ENCODE measurements around the gene TMEM229B.
A peak's percentile ranks its signal among the peaks of the same experiment; 100 is the strongest.
"Not testable (repeated sequence)": the region's sequence is repeated elsewhere in the genome, so short reads cannot be mapped to it uniquely, and the experiment has no call there.

TMEM229B gene

DNA sequence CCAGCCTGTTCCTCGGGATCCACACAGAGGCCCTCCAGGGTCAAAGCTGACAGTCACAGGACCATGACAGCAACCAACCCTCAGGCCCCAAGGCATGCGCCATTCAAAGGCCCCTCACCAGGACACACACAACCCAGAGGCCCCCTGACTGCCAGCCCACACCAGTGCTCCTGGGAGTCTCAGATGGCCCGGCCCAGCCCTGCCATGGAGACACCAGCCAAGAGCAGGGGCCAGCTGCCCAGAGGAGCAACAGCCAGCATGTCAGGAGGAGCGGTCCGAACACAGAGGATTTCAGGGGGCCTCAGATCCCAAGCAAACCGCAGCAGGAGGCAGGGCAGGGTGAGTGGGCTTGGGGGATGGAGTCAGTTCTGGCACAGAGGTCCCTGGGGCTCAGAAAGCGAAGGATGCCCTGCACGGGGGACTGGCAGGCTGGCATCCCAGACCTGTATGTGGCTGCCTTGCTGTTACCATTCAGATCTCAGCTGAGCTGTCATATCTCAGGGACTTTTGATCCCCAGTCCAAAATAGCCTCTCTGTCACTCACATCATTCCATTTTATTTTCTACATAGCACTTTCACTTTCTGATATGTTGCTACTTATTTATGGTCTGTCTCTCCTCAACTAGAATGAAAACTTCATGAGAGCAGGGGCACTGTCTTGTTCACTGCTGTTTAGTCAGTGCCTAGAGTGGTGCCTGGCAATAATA, 4.8 kb downstream of the TMEM229B start:
- DNase-seq = no peak

DNA sequence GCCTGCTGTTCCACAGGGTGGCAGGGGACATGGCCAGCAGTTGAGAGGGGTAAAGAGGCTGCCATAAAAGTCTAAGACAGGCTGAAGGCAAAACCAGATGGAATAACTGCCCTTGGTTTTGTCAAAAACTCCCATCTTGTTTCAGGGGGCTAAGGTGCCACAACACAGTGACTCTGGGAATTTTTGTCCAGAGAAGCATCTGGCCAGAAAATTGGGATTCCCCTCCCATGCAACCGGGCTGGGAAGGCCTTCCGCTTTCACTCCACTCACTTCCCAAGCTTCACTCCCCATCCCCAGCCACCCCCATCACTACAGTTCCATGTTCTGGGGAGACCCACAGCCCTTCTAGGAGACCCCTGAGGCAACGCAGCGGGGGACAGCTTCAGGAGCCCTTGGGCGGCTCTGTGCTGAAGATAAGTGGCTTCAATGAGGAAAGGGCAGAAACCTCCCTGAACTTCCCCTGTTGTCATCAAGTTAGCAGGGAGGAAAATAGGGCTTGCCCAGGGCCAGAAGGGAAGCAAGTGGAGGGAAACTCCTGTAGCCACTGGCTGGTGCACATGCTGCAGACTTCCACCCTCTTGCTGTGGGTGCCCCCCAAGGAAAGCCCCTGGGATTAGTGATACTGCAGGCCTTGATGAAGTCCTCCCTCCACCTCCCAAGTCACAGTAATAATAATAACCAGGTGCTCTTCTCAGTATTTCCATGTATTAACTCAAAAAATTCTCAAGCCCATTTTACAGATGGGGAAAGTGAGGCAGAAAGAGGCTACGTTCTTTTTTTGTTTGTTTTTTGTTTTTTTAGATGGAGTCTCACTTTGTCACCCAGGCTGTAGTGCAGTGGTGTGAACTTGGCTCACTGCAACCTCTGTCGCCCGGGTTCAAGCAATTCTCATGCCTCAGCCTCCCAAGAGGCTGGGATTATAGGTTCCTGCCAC, 6.0 kb downstream of the TMEM229B start:
- DNase-seq = no peak

DNA sequence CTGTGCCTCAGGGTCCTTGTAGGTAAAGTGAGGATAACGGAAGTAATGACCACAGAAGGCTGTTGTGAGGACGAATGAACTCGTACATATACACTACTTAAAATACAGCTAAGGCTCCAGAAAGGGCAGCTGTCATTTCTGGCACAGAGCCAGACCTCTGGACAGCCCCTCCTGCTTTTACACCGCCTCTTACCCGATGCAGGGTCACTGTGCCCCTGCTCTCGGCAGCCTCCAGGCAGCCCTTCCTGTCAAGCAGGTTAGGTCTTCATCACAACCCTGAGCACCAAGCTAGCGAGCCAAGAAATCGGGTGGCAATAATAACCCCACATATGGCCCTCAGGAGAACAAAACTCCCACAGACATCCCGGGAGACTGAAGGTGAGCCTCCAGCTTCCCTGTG, 8.5 kb downstream of the TMEM229B start:
- DNase-seq = peak in 1 of 2 experiments; percentile 30

DNA sequence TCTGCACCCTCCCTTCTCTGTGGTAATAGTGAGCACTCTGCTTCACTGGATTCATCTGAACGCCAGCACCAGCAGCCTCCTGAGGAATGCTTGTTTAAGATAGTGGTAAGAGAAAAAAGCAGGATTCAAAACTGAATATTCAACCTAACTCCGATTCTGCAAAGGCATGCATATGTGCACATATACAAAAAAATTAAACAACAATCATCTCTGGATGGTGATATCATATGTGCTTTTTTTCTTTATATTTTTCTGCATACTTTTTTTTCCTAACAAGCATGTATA, 9.8 kb downstream of the TMEM229B start:
- no peak for DNase-seq

DNA sequence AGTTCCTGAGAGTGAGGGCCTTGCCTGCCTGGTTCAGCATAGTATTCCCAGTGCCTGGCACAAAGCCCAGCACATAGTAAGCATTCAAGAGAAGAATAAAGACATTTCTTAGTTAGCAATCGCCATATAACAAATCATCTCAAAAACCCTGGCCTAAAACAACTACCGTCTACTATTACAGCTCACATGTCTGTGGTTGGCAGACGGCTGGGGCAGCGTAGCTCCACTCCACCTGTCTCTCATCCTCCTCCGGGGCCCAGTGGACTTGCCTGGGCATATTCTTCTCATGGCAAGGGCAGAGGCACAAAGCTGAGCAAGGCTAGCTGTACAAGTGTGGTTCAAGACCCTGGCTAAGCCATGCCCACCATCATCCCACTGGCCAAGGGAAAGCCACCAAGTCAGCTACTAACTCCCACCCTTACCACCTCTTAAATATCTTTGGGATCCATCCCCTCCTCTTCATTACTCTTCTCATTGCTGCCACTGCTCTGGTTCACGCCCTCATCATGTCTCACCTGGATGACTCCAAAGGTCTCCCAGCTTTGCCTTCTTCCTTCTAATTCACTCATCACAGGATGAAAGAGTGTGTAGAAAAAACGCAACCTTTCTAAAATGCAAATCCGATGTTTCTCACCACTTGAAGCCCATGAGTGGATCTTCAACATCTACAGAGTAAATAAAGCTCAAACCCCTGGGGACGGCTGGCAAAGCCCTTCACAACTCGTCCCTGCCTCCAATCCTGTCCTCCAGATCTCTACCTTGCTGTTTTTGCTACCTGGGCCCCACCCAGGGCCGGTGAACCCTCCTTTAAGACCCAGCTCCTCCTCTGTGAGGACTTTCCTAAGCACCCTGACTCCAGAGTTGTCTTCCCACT, 10.4 kb downstream of the TMEM229B start:
- no peak for DNase-seq

DNA sequence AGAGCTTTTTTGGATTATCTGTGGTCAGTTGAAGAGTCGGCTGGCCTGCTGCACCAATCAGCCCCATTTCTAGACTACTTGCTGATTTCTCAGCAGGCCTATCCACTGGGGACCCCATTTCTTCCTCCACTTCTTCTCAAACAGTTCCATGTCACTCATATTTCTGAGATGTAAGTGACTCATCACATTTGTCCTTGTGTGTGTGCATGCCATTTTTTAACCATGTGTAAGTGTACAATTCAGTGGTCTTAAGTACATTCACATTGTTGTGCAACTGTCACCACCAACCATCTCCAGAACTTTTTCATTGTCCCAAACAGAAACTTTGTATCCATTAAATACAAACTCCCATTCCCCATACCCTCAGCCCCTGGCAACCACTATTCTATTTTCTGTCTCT, 14.2 kb downstream of the TMEM229B start:
- DNase-seq = no peak

DNA sequence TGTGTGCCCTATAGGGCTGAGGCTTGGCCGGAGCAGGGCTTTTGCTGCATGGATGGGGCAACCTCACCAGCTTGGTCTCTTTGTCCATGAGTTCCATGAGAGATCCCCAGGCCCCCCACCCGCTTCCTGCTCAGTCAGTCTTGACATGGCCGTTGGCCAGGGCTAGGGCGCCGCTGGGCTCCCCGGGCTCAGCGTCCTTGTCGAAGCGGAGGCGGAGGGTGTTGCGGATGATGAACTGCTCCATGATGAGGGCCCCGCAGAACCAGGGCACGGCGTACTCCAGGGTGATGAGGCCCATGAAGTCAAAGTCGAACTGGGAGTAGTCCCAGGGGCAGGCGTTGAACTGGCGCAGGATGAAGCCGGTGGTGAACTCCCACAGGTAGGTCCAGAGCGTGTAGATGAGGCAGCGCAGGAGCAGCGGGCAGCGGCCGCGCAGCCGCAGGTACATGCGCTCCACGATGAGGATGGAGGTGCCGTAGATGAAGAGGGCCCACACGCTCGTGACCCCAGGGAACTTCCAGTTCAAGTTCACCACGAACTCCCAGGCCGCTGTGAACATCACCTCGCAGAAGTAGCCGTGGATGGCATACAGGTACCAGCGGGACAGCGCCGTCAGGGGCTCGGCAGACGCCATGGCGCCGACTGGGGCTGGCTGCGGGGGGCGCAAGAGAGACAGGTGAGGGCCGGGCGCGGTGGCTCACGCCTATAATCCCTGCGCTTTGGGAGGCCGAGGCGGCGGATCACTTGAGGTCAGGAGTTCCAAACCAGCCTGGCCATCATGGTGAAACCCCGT, 15.0 kb downstream of the TMEM229B start:
- DNase-seq = no peak

DNA sequence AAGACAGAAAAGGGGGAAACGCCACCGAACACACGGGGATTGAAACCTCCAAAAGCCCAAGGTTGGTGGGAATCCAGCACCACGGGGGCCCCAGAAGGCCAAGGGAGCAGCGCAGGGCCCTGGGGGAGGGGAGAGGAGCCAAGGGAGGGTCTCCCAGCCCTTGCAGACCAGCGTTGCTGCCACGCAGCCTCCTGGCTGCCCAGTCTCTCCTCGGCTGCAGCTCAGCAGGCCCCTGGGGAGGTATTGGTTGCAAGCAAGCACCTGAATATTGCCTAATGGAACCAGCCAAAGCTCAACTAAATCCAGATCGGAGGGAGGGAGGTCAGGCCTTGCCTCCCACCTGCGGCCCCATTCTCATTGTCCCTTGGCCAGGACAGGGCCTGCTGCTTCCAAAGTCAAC, 15.8 kb downstream of the TMEM229B start:
- DNase-seq = no peak

DNA sequence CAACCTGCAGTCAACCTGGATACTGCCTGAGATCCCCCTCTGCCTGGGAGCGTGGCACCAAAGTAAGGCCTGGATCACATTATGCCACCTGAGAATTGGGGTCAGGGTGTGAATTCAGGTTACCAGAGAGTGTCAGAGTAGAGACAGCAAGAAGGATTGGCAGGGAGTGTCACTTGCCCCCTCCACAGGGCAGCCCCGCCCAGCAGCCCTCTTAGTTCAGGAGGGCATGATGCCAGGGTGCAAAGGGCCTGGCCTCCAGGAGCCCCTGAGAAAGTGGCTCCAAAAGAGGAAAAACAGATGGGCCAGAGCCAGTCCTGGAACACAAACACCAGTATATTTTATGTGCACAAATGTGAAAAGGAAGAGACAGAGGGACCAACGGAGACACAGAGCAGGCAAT, 18.6 kb downstream of the TMEM229B start:
- DNase-seq = no peak

DNA sequence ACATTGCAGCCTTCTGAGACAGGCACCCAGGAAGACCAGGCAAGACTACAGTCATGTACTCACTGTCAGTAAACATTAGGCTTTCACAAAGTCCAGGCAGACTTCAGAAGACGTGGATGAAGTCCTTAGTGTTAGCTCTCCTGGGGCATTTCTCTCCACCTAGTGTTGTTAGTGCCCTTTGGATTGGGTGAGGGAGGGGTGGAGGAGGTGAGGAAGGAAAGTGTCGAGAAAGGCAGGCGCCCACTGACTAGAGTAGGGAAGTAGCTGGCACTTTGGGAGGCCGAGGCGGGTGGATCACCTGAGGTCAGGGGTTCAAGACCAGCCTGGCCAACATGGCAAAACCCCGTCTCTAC, 20.2 kb downstream of the TMEM229B start:
- DNase-seq = no peak

DNA sequence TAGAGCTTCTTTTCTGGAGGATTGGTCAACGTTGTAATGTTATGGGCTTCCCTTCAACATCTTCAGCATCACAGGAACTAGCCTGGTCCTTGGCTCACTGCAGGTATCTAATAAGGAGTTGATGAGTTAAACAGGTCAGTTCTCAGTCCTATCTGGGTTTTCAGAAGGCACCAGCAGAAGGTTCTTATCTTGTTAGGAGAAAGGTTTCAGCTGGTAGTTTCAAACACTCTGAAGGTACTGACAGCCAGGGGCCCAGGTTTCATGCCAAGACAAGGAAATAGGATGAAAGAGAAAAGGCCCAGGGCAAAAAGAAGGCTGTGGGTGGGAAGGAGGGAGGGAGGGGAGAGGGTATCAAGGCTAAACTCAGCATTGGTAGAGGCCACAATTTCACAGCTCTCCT, 21.4 kb downstream of the TMEM229B start:
- DNase-seq = no peak

DNA sequence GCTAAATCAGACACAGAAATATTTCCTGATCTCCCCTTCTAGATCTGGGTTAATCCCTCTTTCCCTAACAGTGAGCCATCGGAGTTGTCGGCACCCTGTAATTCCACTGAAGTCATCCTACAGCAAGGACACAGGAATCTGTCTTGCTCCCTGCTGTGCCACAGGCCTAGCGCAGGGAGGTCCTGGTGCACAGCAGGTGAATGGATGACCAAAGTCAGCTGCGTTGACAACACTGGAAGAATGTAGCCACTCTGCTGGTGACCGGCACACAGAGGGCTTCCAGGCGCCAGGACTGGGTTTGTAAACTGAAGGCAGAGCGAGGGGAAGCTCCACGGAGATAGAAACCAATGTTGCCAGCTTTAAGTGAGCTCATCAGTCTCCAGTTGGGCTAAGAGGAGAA, 23.6 kb downstream of the TMEM229B start:
- no peak for DNase-seq

DNA sequence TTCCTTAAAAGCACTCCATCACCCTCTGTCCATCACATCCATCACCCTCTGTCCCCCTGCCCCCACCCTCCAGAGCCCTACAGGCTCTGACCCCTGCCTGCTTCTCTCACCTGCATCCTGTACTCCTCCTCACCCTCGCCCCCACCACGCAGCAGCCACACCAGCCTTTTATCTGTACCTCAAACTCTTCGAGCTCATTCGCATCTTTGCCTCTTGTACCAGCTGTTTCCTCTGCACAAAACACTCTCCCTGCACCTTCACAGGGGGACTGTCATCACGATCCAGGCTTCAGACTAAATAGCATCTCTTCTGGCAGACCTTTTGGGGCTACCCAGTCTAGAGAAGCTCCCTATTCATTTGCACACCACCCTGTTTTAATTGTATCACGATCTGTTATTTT, 24.1 kb downstream of the TMEM229B start:
- no peak for DNase-seq

DNA sequence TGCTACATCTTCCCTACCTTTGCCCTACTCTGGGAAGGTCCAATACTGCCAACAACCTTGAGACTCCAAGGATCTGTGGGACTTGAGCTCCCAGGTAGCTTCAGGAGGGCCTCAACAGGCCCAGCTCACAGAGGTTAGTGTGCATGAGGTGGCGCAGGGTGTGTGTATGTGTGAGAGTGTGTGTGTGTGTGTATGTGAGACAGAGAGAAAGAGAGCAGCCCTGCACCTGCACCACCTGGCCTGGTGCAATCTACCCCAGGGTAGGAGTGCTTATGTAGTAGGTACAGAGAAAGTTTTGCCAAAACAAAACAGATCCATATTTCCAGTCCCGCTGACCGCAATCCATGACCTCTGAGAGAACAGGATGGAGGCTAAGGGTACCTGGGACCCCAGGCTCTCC, 24.6 kb downstream of the TMEM229B start:
- no peak for DNase-seq

DNA sequence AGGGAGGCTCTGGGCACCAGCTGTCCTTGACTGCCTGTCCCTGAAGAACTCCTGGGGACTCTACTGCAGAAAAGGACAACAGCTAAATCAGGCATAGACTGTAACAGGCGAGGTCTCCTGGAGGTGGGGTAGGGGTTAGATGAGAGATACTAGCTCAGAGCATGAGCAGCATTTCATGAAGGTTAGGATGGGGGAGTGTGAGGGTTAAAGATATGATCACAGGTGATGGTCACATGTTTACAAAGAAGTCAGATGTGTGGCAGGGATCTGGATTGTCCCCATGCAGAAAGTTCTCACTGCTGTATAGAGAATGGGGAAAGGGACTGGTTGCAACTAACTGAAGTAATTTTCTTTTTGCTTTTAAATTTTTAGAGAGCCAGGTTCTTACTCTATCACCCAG, 26.5 kb downstream of the TMEM229B start:
- no peak for DNase-seq

DNA sequence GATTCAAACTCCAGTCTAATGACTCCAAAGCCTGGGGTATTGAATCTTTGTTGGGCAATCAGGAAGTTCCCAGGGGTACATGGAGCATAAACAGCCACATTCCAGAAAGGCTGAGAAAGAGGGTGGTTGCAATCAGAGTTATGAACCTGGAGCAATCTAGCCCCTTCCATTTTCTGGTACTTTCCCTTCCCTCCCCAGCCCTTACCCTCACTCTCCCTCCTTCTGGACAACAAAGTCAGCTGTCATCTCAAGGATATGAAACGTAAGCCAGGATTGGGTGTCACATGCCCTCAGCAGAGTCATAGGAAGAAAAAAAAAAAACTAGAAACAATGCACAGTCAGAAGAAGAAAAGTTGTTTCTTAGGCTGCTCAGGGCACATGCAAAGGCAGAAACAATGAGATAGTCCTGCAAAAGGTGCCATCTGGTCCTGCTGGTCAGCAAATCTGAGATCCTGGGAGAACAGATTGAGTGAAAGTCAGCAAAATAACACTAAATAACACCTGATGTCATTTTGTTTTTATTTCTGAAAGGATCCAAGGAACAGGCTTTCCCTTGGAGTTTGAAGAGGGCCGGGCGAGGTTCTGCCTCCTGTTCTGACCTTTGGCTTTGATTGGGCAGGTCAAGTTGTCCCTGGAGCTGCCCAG, 27.1 kb downstream of the TMEM229B start:
- DNase-seq = no peak

DNA sequence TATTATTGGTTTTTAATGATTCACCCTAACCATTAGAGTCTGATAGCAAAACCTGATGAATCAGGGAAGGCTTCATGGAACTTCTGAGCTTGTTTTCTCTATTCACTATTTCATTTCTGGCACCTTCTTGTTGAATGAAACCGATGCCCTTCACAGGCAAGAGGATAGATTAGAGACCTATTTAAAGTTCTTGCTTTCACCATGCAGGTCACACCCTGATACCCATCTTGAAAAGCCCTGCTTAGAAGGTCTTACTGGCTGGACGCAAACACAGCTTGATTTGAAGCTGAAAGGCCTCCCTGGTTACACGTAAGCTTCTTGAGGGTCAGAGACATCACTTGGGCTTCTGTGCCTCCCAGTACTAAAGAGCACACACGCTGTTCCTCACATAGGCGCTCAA, 29.2 kb downstream of the TMEM229B start:
- no peak for DNase-seq

DNA sequence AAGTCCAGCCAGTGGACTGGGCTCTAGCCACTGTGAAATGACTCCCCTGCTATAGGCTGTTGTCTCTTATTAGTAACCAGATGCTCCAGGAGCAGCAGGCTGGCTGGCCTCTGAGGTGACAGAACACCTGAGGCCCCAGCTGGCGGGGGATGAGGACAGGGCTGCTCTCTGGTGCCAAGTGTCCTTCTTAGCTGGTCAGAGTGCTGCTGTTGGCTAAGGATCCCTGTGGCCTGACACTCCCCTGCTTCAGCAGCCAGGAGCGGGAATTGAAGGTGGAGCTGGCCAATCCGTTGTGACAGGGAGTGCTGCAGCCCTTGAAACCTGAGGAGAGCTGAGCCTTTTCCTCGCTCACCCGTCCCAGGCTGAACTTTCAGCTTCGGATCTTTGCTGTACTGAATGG, 30.7 kb downstream of the TMEM229B start:
- no peak for DNase-seq

DNA sequence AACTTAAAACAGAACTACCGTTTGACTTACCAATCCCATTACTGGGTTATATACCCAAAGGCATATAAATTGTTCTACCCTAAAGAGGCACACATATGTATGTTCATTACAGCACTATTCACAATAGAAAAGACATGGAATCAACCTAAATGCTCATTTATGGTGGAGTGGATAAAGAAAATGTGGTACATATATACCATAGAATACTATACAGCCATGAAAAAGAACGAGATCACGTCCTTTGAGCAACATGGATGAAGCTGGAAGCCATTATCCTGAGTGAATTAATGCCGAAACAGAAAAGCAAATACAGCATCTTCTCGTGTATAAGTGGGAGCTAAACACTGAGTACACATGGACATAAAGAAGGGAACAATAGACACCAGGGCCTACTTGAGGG, 31.8 kb downstream of the TMEM229B start:
- no peak for DNase-seq

DNA sequence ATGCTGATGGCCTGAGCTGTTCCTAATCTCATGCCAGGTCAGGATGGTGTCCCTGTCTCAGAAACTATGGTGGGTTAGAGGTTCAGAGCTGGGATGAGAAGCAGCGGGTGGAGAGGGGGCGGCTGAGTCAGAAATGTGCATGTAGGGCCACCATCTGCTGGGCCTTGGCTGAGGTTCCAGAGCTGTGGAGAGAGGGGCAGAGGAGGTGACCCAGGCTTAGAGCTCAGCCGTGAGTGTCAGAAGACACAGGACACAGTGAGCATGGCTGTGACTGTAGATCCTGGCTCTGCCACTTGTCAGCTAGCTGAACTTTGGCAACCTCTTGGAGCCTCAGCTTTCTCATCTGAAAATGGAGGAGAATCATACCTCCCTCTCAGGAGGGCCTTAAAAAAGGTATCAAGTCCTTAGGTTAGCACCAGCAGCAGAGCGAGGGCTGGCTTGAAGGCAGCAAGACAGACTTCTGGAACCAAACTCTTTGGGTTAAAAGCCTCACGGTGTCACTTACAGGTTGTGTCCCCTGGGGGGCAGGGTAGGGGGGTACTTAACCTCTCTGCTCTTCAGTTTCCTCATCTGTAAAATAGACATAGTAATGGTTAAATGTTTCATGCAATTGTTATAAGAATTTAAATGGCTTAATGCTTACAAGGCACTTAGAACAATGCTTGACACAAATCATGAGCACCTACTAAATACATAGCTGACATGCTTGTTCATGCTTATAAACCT, 34.8 kb downstream of the TMEM229B start:
- DNase-seq = no peak

DNA sequence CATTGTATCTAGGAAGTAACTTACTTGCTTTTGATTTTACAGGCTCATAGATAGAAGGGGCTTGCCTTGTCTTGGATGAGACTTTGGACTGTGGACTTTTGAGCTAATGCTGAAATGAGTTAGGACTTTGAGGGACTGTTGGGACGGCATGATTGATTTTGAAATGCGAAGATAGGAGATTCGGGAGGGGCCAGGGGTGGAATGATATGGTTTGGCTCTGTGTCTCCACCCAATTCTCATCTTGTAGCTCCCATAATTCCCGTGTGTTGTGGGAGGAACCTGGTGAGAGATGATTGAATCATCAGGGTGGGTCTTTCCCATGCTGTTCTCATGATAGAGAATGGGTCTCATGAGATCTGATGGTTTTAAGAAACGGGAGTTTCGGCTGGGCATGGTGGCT, 36.9 kb downstream of the TMEM229B start:
- not testable (repeated sequence) for DNase-seq

DNA sequence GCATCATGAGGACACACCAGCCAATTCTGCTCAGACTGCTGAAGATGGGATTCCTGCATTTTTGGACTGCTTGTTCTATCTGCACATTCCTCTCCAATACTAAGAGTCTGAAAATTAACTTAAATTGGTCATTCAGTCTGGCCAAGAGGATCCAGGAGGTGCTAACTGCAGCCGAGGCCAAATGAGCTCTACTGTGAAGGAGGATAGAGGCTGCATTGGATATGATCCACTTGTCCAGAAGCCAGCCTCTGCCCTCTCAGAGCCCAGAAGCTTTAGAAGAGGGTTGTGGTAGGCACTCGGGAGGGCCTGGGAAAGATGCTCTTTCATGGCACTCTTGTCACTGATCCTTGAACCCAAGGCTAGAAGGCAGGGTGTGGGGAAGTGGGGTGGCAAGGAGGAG, 39.4 kb downstream of the TMEM229B start:
- DNase-seq = no peak

Measured in NCI-H446 (cell line).